OCI-LY3 (cell line): ENCODE measurements around the gene TMEM225.

Experiments
- H2AFZ ChIP-seq: fragments of 200-600, 300-600 bp; shearing (Covaris generic); 2 replicates; pipeline ENCODE4 v1.6.0; 2014; ENCODE audit warnings: antibody characterized with exemption, low read depth, low read length
- H3K27ac ChIP-seq: fragments of 200-600, 300-600 bp; sonication (generic); 2 replicates; pipeline ENCODE4 v1.5.1; 2014; ENCODE audit warnings: mild to moderate bottlenecking, low read length, moderate library complexity, mixed read lengths
- H3K27me3 ChIP-seq: fragments of 200-600, 300-600 bp; sonication (generic); 2 replicates; pipeline ENCODE4 v1.6.1; 2014; ENCODE audit warnings: low read depth, low read length, mixed read lengths
- H3K36me3 ChIP-seq: fragments of 200-600, 300-600 bp; sonication (generic); replicated peaks from 2 replicates; pipeline ENCODE3; 2014; ENCODE audit warnings: low read depth, low read length, mixed read lengths
- H3K4me1 ChIP-seq: fragments of 300-600, 200-600 bp; sonication (generic); 2 replicates; pipeline ENCODE4 v1.6.1; 2014; ENCODE audit warnings: low read length, mixed read lengths
- H3K4me2 ChIP-seq: fragments of 200-600, 300-600 bp; sonication (generic); 2 replicates; pipeline ENCODE4 v1.6.1; 2014; ENCODE audit warnings: low read length, mixed read lengths
- H3K4me3 ChIP-seq: fragments of 300-600, 200-600 bp; sonication (generic); 2 replicates; pipeline ENCODE4 v1.5.1; 2014; ENCODE audit warnings: antibody characterized with exemption, mild to moderate bottlenecking, low read length, moderate library complexity
- H3K79me2 ChIP-seq: fragments of 300-600, 200-600 bp; shearing (Covaris generic); 2 replicates; pipeline ENCODE4 v1.6.1; 2014; ENCODE audit warnings: mild to moderate bottlenecking, low read length, mixed read lengths
- H3K9ac ChIP-seq: fragments of 300-600, 200-600 bp; shearing (Covaris generic); 2 replicates; pipeline ENCODE4 v1.6.0; 2014; ENCODE audit warnings: mild to moderate bottlenecking, low read length, moderate library complexity
- H3K9me3 ChIP-seq: fragments of 200-600, 300-600 bp; shearing (Covaris generic); 2 replicates; pipeline ENCODE4 v1.6.1; 2014; ENCODE audit warnings: low read length, mixed read lengths; ENCODE audit not compliant: insufficient read depth
- H4K20me1 ChIP-seq: fragments of 200-600, 300-600 bp; sonication (generic); 2 replicates; pipeline ENCODE4 v1.6.1; 2016; ENCODE audit warnings: low read length, mixed read lengths; ENCODE audit not compliant: insufficient read depth
- CTCF ChIP-seq: fragments of 200-600, 300-600 bp; sonication (generic); IDR thresholded peaks from 2 replicates; pipeline ENCODE4 v1.5.1; 2014; ENCODE audit warnings: antibody characterized with exemption, low read length, low read depth
- EZH2phosphoT487 ChIP-seq: fragments of 200-600 bp; shearing (Covaris generic); IDR thresholded peaks from 2 replicates; pipeline ENCODE4 v1.6.1; 2018; ENCODE audit warnings: antibody characterized with exemption, mixed run types, low read depth

The TMEM225 gene

GRCh38 chr11:123856444-123856843 is 29.0 kb downstream of the TMEM225 start:
- Histone ChIP-seq H3K79me2 (no peaks in the 10 kb centered on the region), H2AFZ (no peak overlapping the region), H3K27me3 (no peaks in the 10 kb centered on the region), H3K9me3 (no peaks in the 10 kb centered on the region), H4K20me1 (no peaks in the 10 kb centered on the region), H3K36me3 (no peaks in the 10 kb centered on the region), H3K9ac (no peak overlapping the region), H3K4me2 (no peak overlapping the region), H3K4me1 (no peaks in the 10 kb centered on the region), H3K27ac (no peak overlapping the region), H3K4me3 (no peak overlapping the region)
- TF ChIP-seq CTCF = no peak
- TF ChIP-seq EZH2phosphoT487 = no peak

GRCh38 chr11:123853038-123853437 is 32.4 kb downstream of the TMEM225 start:
- no peaks in the 10 kb centered on the region for H3K27me3 ChIP-seq
- no peak overlapping the region for H3K9ac ChIP-seq
- H3K27ac ChIP-seq = no peak overlapping the region

GRCh38 chr11:123852321-123852720 is 33.1 kb downstream of the TMEM225 start:
- no peak overlapping the region for H2AFZ ChIP-seq
- no peak overlapping the region for H3K27ac ChIP-seq
- H3K4me1 ChIP-seq = no peaks in the 10 kb centered on the region
- H3K4me2 ChIP-seq = no peak overlapping the region
- no peaks in the 10 kb centered on the region for H3K27me3 ChIP-seq
- H3K36me3 ChIP-seq = no peaks in the 10 kb centered on the region
- H4K20me1 ChIP-seq = no peaks in the 10 kb centered on the region
- no peaks in the 10 kb centered on the region for H3K9me3 ChIP-seq
- no peak overlapping the region for H3K4me3 ChIP-seq
- TF ChIP-seq EZH2phosphoT487 (no peak), CTCF (no peak)
- no peaks in the 10 kb centered on the region for H3K79me2 ChIP-seq
- H3K9ac ChIP-seq = no peak overlapping the region

More at GRCh38 chr11:123853038-123853437, 32.4 kb downstream of the TMEM225 start:
- no peaks in the 10 kb centered on the region for H3K79me2 ChIP-seq
- H3K4me3 ChIP-seq = no peak overlapping the region
- no peak for TF ChIP-seq CTCF
- TF ChIP-seq EZH2phosphoT487 = no peak
- H4K20me1 ChIP-seq = no peaks in the 10 kb centered on the region
- no peaks in the 10 kb centered on the region for H3K9me3 ChIP-seq
- H3K4me1 ChIP-seq = no peaks in the 10 kb centered on the region
- no peak overlapping the region for H3K4me2 ChIP-seq
- H2AFZ ChIP-seq = no peak overlapping the region
- no peaks in the 10 kb centered on the region for H3K36me3 ChIP-seq

GRCh38 chr11:123851110-123851509 is 34.4 kb downstream of the TMEM225 start:
- H3K36me3 ChIP-seq = no peaks in the 10 kb centered on the region
- H2AFZ ChIP-seq = no peak overlapping the region
- no peak overlapping the region for H3K4me2 ChIP-seq
- H3K27me3 ChIP-seq = no peaks in the 10 kb centered on the region
- no peaks in the 10 kb centered on the region for H3K4me1 ChIP-seq
- no peak for TF ChIP-seq CTCF
- no peaks in the 10 kb centered on the region for H3K79me2 ChIP-seq
- H3K9me3 ChIP-seq = no peaks in the 10 kb centered on the region
- no peak overlapping the region for H3K9ac ChIP-seq
- H4K20me1 ChIP-seq = no peaks in the 10 kb centered on the region
- H3K27ac ChIP-seq = no peak overlapping the region
- no peak overlapping the region for H3K4me3 ChIP-seq
